ENCODE measurements around the gene ZNF771.
A peak's percentile ranks its signal among the peaks of the same experiment; 100 is the strongest.

Gene ZNF771

GRCh38 chr16:30407102-30407803, at the start of gene ZNF771:
TSS of gene ZNF771 (plus strand) at chr16:30407606. CDS start at chr16:30408054, 448 bp downstream.
- peak; percentile 81 for DNase-seq

- no peak for DNase-seq
Observed at GRCh38 chr16:30357715-30358576, 49.5 kb upstream of the ZNF771 start.

- DNase-seq, result no peak
Observed at GRCh38 chr16:30358577-30358936, 48.8 kb upstream of the ZNF771 start.

- DNase-seq, result no peak
Observed at GRCh38 chr16:30358990-30359870, 48.2 kb upstream of the ZNF771 start.

GRCh38 chr16:30359871-30360170, 47.6 kb upstream of the ZNF771 start:
- DNase-seq, result no peak

- no peak for DNase-seq
Observed at GRCh38 chr16:30361180-30361579, 46.2 kb upstream of the ZNF771 start.

- DNase-seq, result no peak
Observed at GRCh38 chr16:30365200-30365599, 42.2 kb upstream of the ZNF771 start.

- no peak for DNase-seq
Observed at GRCh38 chr16:30366511-30366910, 40.9 kb upstream of the ZNF771 start.

- DNase-seq, result no peak
Observed at GRCh38 chr16:30367349-30368009, 39.9 kb upstream of the ZNF771 start.

GRCh38 chr16:30368122-30368791, 39.1 kb upstream of the ZNF771 start:
- peak; percentile 19 for DNase-seq

- no peak for DNase-seq
Observed at GRCh38 chr16:30368792-30369090, 38.7 kb upstream of the ZNF771 start.

- no peak for DNase-seq
Observed at GRCh38 chr16:30369091-30369937, 38.1 kb upstream of the ZNF771 start.

GRCh38 chr16:30369938-30370455, 37.4 kb upstream of the ZNF771 start:
- DNase-seq, result no peak

GRCh38 chr16:30370456-30371247, 36.8 kb upstream of the ZNF771 start, which contains the start of gene TBC1D10B:
TSS of gene TBC1D10B (minus strand) at chr16:30370494. CDS start at chr16:30370183, 311 bp downstream.
- DNase-seq, result peak; percentile 100

- DNase-seq, result no peak
Observed at GRCh38 chr16:30371248-30371816, 36.1 kb upstream of the ZNF771 start.

GRCh38 chr16:30372038-30372712, 35.2 kb upstream of the ZNF771 start:
- no peak for DNase-seq

GRCh38 chr16:30372725-30373124, 34.7 kb upstream of the ZNF771 start:
- DNase-seq, result no peak

GRCh38 chr16:30374538-30374937, 32.9 kb upstream of the ZNF771 start, which contains the start of gene MYL11:
TSS of gene MYL11 (plus strand) at chr16:30374802. CDS start at chr16:30374858, 56 bp downstream.
- no peak for DNase-seq

GRCh38 chr16:30375864-30376263, 31.5 kb upstream of the ZNF771 start:
- no peak for DNase-seq

All from kidney glomerular epithelial cell (primary cell).